HG02852 (cell line): ENCODE measurements around the gene OLIG3.

Source experiments
- ATAC-seq: cut with Tn5 transposase; IDR thresholded peaks from one replicate; pipeline ENCODE4 v1.9.1; 2021; ENCODE audit warnings: mild to moderate bottlenecking, moderate library complexity; ENCODE audit not compliant: unreplicated experiment

OLIG3 gene

GRCh38 chr6:137496909-137497720 lies 2.9 kb upstream of the OLIG3 start:
- ATAC-seq, result no peak

DNA sequence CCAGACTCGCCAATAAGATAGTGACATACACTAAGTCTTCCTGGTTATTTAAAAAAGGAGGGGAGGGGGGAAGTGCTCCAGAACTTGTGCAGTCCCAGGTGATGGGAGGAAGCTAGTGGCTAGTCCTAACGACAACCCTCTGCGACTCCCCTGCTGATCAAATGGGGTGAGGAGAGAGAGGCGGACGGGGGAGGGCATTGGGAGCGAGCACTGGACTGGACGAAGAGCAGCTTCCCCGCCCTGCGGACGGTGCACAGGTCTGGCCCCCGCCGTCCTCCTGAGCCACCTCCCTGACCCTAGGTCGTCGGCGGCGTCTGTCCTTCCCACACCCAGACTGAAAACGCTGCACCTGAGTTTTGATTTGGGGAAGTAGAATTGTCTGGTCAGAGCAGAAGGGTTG lies 2.2 kb upstream of the OLIG3 start:
- ATAC-seq, result no peak

DNA sequence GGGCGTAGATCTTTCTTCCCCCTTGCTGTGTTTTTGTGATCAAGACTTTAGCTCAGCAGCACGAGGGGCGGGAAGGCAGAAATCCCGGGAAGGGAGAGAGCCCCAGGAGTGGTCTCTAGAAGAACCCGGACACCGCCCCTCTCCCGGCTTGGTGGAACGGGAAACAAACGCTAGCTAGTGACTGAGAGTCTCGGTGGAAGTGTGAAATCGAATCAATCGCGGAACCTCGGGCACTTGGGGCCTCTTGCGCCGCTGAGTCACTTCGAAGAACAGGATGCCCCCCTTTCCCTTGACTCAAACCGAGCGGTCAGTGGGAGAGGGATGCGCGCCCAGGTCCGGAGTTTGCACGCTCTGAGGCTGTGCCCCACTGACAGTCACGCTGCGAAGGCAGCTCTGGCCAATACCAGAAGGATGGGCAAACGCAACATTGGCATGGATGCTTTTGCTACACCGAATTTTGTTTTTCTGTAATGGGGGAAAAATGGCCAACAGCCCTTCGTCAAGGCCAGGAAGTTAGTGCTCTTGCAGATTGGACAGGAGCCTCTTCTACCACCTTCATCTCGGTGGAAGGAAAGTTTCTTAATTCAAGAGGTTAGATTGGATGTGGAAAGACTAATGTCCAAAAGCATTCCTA lies 1.6 kb upstream of the OLIG3 start:
- no peak for ATAC-seq

- no peak for ATAC-seq
Measured at GRCh38 chr6:137494988-137495702, 951 bp upstream of the OLIG3 start.

GRCh38 chr6:137493218-137494038 lies 766 bp downstream of the OLIG3 start:
- ATAC-seq, result no peak

- ATAC-seq, result no peak
Measured at GRCh38 chr6:137492289-137493217, 1.6 kb downstream of the OLIG3 start.

- ATAC-seq, result no peak
Measured at GRCh38 chr6:137491478-137491877, 2.7 kb downstream of the OLIG3 start.

- ATAC-seq, result no peak
Measured at GRCh38 chr6:137490961-137491360, 3.2 kb downstream of the OLIG3 start.

- no peak for ATAC-seq
Measured at GRCh38 chr6:137490006-137490905, 3.9 kb downstream of the OLIG3 start.

GRCh38 chr6:137489046-137490005 lies 4.9 kb downstream of the OLIG3 start:
- ATAC-seq, result no peak

DNA sequence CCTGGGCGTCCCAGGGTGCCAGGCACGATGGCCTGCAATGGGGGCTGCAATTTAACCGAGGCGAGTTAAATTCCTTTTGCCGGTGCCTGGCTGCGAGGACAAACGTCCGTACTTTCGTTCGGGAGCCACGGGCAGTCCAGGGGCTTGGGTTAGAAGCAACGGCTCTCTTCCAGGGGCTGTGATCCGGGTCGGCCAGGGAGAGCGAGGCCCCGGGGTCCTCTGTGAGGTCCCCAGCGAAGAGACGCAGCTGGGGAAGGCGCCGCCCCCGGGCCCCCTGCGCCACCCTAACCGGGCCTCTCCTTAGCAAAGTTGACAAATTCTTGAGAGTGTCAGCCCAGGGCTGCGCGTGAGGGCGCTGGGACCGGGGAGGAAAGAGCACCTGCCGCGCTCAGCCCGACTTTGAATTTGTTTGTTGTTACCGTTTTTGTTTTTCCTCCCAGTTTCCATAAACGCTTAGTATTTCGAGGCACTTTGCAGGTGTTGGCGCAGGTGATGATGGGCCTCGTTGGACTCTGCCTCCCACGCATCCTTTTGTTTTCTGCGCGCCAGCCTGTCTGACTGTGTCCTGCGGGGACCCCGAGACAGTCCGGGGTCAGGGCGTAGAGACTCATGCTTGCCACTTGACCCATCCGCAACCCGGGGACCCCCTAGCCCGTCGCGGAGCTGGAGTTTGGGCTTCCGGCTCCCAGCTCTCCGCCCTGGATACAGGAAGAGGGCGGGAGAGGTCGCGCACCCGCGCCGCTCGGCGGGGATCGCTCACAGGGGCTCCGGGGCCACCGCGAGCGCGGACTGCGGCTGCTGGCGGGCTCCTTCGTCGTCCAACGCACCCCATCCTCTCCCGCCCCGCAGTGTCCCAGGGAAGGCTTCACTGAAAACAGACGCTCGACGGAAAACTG lies 5.8 kb downstream of the OLIG3 start:
- ATAC-seq, result no peak

DNA sequence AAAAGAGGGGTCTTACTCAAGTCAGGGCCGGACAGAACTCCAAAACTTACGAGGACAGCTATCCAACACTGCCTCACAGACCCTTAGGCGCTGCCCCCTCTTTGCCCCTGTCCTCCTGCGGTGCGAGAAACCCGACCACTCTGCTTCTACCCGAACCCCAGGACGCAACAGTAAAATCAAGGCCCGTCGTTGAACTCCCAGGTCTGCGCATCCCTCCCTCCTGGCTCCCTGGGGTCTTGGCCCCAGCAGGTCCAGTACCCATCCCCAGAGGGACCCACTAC lies 6.4 kb downstream of the OLIG3 start:
- no peak for ATAC-seq

DNA sequence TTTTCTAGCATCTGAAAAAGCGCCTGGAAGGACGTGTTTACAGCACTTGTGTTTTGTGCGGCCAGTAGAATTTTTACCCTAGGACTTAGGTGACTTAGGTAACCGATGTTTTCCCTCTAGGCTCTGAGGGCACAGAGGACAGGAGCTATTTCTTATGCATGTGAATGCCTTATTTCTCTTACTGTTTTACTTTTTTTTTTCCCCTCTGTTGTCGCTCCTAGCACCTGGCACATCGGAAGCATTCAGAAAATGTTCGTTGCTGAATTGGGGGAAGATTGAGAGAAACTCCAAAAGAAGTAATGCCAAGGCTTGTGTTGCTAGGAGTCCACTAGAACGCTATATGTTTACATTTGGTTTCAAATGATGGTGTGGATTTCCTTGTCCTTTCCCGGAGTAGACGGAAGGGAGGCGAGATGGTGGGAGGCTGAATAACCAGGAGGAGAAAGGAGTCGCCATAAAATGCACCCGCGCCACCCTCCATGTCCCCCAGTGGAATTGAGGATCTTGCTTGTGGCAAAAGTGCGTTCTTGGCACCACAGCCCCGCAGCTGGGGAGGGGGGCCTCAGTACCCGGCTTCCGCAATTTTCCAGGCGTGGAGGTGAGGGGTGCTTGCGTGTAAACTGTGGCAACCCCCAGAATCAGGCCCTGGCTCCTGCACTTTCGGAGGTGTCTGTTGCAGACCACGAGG lies 6.9 kb downstream of the OLIG3 start:
- no peak for ATAC-seq

DNA sequence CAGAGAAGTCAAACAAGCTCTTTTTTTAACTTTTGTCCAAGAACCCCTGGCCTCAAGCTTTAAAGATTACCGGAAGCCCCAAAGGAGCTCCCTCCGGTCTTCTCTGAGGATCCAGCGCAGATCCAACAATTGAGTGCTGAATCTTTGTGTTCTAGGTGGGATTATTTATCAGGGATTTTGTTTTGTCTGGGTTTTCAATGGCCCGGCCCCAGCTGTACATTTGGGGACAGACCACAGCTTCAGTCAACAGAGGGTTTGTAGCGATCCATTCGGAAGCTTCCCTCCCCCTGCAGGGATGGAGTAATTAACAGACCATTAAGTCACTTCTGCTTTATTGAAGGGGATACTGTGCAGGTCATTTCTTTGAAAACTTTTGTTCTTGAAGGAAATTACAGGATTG lies 7.8 kb downstream of the OLIG3 start:
- ATAC-seq, result no peak

- ATAC-seq, result no peak
Measured at GRCh38 chr6:137480431-137480830, 13.8 kb downstream of the OLIG3 start.

DNA sequence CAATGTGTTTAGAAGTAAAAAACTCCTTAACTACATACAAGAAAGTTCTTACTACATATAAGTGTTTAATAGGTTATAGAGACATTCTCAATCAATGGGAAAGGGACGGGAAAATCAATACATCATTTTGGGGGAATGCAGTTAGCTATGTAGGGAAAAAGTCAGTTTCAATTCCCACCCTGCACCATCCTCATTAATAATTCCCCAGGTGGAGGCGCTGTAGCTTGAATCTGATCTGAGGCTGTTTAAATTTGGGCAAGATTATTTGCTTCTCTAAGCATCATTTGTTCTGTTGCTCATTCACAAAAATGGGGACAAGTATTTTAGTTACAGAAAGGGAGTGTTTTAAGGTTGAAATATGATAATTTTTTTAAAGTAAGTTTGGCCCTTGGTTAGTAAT lies 19.1 kb downstream of the OLIG3 start:
- ATAC-seq, result no peak

GRCh38 chr6:137473598-137473997 lies 20.6 kb downstream of the OLIG3 start:
- ATAC-seq, result no peak
